Measurements from ENCODE around the gene IGSF23. TPM values are rescaled to one million over a fixed set of nuclear protein-coding genes. Genes with fewer than 3 reads are reported as not detected.

IGSF23 gene
- total and polyA plus RNA-seq, 2 of the 13 experiments (the other 11 are each of a cell fraction or from before 2014, with no cell fraction given), result 2.3 to 8.8 TPM

DNA sequence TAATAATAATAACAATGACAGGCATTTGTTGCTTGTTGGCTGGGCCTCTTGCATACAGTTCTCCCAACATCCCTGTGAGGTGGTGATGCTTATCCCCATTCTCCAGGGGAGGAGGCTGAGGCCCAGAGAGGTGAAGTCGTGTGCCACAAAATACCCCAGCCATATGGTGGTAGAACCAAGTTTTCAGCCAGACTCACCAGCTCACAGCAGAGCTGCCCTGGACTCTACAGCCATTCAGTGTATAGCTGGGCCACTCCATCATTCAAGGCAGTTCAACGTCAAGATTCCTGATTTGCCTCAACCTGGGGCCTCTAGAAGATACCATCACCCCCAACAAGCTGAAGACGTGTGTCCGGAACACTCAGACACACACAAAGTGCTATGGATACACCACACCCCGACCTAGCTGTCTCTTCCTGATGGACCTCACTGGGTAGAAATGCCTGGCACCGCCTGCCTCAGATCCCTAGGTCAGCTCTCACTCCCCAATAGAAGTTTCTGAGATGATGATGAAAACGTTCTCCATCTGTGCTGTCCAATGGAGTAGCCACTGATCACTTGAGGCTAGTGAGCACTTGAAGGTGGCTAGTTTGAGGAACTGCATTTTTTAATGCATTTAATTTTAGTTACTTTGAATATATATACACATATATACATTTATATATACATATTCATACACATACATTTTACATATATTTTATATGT, 53.6 kb downstream of the IGSF23 start (continued):
- TF ChIP-seq ZNF275 (CRISPR knock-in tag; IDR thresholded peaks at IDR 0.05; ENCODE audit: borderline replicate concordance) (no peak), TBX3 (IDR thresholded peaks at IDR 0.05; ENCODE audit: borderline replicate concordance) (no peak), SP4 (CRISPR knock-in tag; IDR thresholded peaks at IDR 0.05) (no peak), ZBTB33 (CRISPR knock-in tag; IDR thresholded peaks at IDR 0.05) (no peak), CREM (IDR thresholded peaks at IDR 0.05) (no peak), CREM (CRISPR knock-in tag; IDR thresholded peaks at IDR 0.05) (no peak), JARID2 (CRISPR knock-in tag; IDR thresholded peaks at IDR 0.05; ENCODE audit: insufficient replicate concordance) (no peak), DR1 (CRISPR knock-in tag; IDR thresholded peaks at IDR 0.05) (no peak)

DNA sequence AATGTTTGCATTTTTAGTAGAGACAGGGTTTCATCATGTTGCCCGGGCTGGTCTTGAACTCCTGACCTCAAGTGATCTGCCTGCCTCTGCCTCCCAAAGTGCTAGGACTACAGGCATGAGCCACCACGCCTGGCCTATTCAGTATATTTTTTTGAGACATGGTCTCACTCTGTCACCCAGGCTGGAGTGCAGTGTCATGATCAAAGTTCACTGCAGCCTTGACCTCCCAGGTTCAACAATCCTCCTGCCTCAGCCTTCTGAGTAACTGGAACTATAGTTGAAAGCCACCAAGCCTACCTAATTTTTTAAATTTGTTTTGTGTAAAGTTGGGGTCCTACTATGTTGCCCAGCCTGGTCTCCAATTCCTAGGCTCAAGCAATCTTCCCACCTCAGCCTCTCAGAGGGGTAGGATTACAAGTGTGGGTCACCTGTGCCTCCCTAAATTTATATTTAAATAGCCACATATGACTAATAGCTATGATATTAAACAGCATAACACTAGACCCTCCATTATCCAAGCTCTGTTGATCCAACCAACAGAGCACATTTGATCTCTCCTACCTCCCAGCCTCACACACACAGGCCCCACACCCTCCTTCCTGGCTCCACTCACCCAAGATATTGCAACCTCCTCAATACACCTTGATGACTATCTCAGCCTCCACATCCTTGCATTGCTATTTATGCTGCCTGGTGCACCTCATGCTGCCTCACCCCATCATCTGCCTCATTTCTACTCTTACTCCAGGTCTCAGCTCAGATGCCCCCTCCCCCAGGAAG, 55.8 kb downstream of the IGSF23 start:
- whole genome bisulfite sequencing (ENCODE audit: low lambda C conversion rate), result 56% methylated on average over 1 of the region's 2 CpGs
- FAIRE-seq (peak; percentile 18), ATAC-seq (peak; percentile 32), DNase-seq (ENCODE audit: low spot score) (no peak)
- Histone ChIP-seq H4K20me1 (ENCODE audit: insufficient read depth, low read length) (no peaks in the 10 kb centered on the region), H3K4me2 (ENCODE audit: low read depth, low read length) (no peak overlapping the region), H3K27ac (ENCODE audit: extremely low read length, insufficient read depth, low read length) (no peak overlapping the region), H3K36me3 (replicated peaks in 1 of 2; ENCODE audit: control insufficient read depth in 1 of 2, insufficient read depth in 2 of 2, low read length in 2 of 2) (peaks cover 0 to 1% of the 10 kb centered on the region in 2 experiments; a peak in 1 of 5 replicates), H3K27me3 (ENCODE audit: control insufficient read depth in 1 of 2, insufficient read depth in 2 of 2, low read length in 2 of 2) (no peaks in the 10 kb centered on the region), H2AFZ (ENCODE audit: low read length) (no peak overlapping the region), H3K9ac (ENCODE audit: insufficient read depth, low read depth, low read length) (no peak overlapping the region), H3K4me1 (ENCODE audit: insufficient read depth, low read length) (peaks cover 7% of the 10 kb centered on the region), H3K79me2 (ENCODE audit: insufficient read depth, low read length) (no peaks in the 10 kb centered on the region), H3K9me3 (ENCODE audit: low read length) (no peaks in the 10 kb centered on the region), H3K4me3 (replicated peaks in 1 of 3; ENCODE audit: insufficient read depth in 1 of 3, low read depth in 2 of 3, low read length in 3 of 3) (no peak overlapping the region)
- BruUV-seq (replicated peaks), result no TSS peak
- in situ Hi-C loops (cut with HindIII; ENCODE audit: extremely low pct_ligation_motif_present, low pct_unique_long_range_greater_than_20kb), result no loop called here
- intact Hi-C loops (cut with micrococcal nuclease; ENCODE audit: unreplicated experiment), result no loop called here
- ChIA-PET POLR2A (no interaction called here), CTCF (ENCODE audit: low intra/inter-chr PET ratio, low total read pairs) (no interaction called here)
- TF ChIP-seq ARID5B (CRISPR knock-in tag; IDR thresholded peaks at IDR 0.05) (0 out of 2 replicates have a peak, but pooled peaks have one; percentile 7), ZNF709 (CRISPR knock-in tag; IDR thresholded peaks at IDR 0.05) (no peak)
- TF ChIP-seq, protein P1, sequence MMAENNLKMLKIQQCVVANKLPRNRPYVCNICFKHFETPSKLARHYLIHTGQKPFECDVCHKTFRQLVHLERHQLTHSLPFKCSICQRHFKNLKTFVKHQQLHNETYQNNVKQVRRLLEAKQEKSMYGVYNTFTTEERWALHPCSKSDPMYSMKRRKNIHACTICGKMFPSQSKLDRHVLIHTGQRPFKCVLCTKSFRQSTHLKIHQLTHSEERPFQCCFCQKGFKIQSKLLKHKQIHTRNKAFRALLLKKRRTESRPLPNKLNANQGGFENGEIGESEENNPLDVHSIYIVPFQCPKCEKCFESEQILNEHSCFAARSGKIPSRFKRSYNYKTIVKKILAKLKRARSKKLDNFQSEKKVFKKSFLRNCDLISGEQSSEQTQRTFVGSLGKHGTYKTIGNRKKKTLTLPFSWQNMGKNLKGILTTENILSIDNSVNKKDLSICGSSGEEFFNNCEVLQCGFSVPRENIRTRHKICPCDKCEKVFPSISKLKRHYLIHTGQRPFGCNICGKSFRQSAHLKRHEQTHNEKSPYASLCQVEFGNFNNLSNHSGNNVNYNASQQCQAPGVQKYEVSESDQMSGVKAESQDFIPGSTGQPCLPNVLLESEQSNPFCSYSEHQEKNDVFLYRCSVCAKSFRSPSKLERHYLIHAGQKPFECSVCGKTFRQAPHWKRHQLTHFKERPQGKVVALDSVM (CRISPR knock-in tag; IDR thresholded peaks at IDR 0.05), result peak; percentile 81
